Liver (tissue), 9 donors: ENCODE results near the gene SELENOF. TPM values are rescaled to one million over a fixed set of nuclear protein-coding genes. Genes with fewer than 3 reads are reported as not detected.

Experiments
- DNase-seq: peaks from one replicate; pipeline ENCODE4 v3.0.0-alpha.2; 2017; ENCODE audit warnings: low spot score
- H3K27ac ChIP-seq, 2 donors: one replicate each; pipeline ENCODE4 v1.7.0; 2013; ENCODE audit warnings: inconsistent platforms in 2 of 2, low read length in 2 of 2, control low read depth in 1 of 2, low read depth in 1 of 2, mild to moderate bottlenecking in 1 of 2
- H3K27me3 ChIP-seq, 4 donors: one replicate each; pipeline versions ENCODE4 v1.6.1 to v1.7.0; 2013; ENCODE audit warnings: low read length in 3 of 4, inconsistent platforms in 1 of 4, mild to moderate bottlenecking in 1 of 4, moderate library complexity in 1 of 4; ENCODE audit not compliant: control insufficient read depth in 4 of 4, insufficient read depth in 4 of 4
- H3K36me3 ChIP-seq, 4 donors: one replicate each; pipeline versions ENCODE4 v1.6.1 to v1.7.0; 2013; ENCODE audit warnings: low read length in 3 of 4, mild to moderate bottlenecking in 3 of 4, low read depth in 1 of 4, moderate library complexity in 1 of 4; ENCODE audit not compliant: control insufficient read depth in 4 of 4, insufficient read depth in 3 of 4
- H3K4me1 ChIP-seq, 4 donors: one replicate each; pipeline versions ENCODE4 v1.6.1 to v1.7.0; 2013; ENCODE audit warnings: low read length in 3 of 4, mild to moderate bottlenecking in 3 of 4, moderate library complexity in 1 of 4; ENCODE audit not compliant: control insufficient read depth in 4 of 4, insufficient read depth in 4 of 4
- H3K4me3 ChIP-seq, 3 donors: one replicate each; pipeline versions ENCODE4 v1.6.1 to v1.7.0; 2013; ENCODE audit warnings: low read length in 3 of 3, control low read depth in 1 of 3, low read depth in 1 of 3, mild to moderate bottlenecking in 1 of 3
- H3K9ac ChIP-seq, 2 donors: one replicate each; pipeline ENCODE4 v1.7.0; 2013; ENCODE audit warnings: low read length in 2 of 2, mild to moderate bottlenecking in 2 of 2, moderate library complexity in 2 of 2, control low read depth in 1 of 2, low read depth in 1 of 2
- H3K9me3 ChIP-seq, 4 donors: one replicate each; pipeline versions ENCODE4 v1.6.1 to v1.7.0; 2013; ENCODE audit warnings: low read length in 3 of 4; ENCODE audit not compliant: control insufficient read depth in 4 of 4
- ATF3 ChIP-seq: IDR thresholded peaks from 2 replicates; pipeline ENCODE4 v1.6.1; 2016; ENCODE audit warnings: antibody characterized with exemption
- CTCF ChIP-seq: fragments of 150-350 bp; IDR thresholded peaks from 2 replicates; pipeline ENCODE4 v1.5.1; 2017; ENCODE audit warnings: improper control_type of control experiment, low read depth, low read length; ENCODE audit not compliant: missing input control
- EGR1 ChIP-seq, 2 donors: IDR thresholded peaks; 2 replicates each; pipeline ENCODE4 v1.6.1; 2016 to 2018; ENCODE audit warnings: antibody characterized with exemption in 2 of 2, low read depth in 2 of 2
- FOXA1 ChIP-seq: IDR thresholded peaks from 2 replicates; pipeline ENCODE4 v1.6.1; 2016; ENCODE audit warnings: antibody characterized with exemption
- GABPA ChIP-seq, 2 donors: IDR thresholded peaks in 1 of 2; conservative IDR thresholded peaks in 1 of 2; 2 replicates each; pipeline ENCODE4 v1.6.1; 2016; ENCODE audit warnings: antibody characterized with exemption in 2 of 2, mild to moderate bottlenecking in 1 of 2, moderate library complexity in 1 of 2
- HNF4A ChIP-seq, 2 donors: conservative IDR thresholded peaks; 2 replicates each; pipeline ENCODE4 v1.6.1; 2016; ENCODE audit warnings: antibody characterized with exemption in 2 of 2, mild to moderate bottlenecking in 2 of 2
- HNF4G ChIP-seq: IDR thresholded peaks from 2 replicates; pipeline ENCODE4 v1.6.1; 2016; ENCODE audit warnings: antibody characterized with exemption
- JUND ChIP-seq, 2 donors: IDR thresholded peaks; 2 replicates each; pipeline ENCODE4 v1.6.1; 2016; ENCODE audit warnings: antibody characterized with exemption in 2 of 2
- MAX ChIP-seq: IDR thresholded peaks from 2 replicates; pipeline ENCODE4 v1.6.1; 2016; ENCODE audit warnings: antibody characterized with exemption
- NR2F2 ChIP-seq: IDR thresholded peaks from 2 replicates; pipeline ENCODE4 v1.6.1; 2016; ENCODE audit warnings: antibody characterized with exemption
- REST ChIP-seq: IDR thresholded peaks from 2 replicates; pipeline ENCODE4 v1.6.1; 2016; ENCODE audit warnings: antibody characterized with exemption, mild to moderate bottlenecking
- RXRA ChIP-seq, 2 donors: IDR thresholded peaks; 2 replicates each; pipeline ENCODE4 v1.6.1; 2017 to 2018; ENCODE audit warnings: antibody characterized with exemption in 2 of 2, mild to moderate bottlenecking in 1 of 2
- SP1 ChIP-seq: IDR thresholded peaks from 2 replicates; pipeline ENCODE4 v1.6.1; 2018; ENCODE audit warnings: antibody characterized with exemption, mild to moderate bottlenecking
- TAF1 ChIP-seq: conservative IDR thresholded peaks from 2 replicates; pipeline ENCODE4 v1.6.1; 2016; ENCODE audit warnings: antibody characterized with exemption, mild to moderate bottlenecking
- YY1 ChIP-seq: IDR thresholded peaks from 2 replicates; pipeline ENCODE4 v1.6.1; 2016; ENCODE audit warnings: antibody characterized with exemption, mild to moderate bottlenecking
- ZBTB33 ChIP-seq: IDR thresholded peaks from 2 replicates; pipeline ENCODE4 v1.6.1; 2016; ENCODE audit warnings: antibody characterized with exemption
- WGBS: extraction: QIAGEN DNeasy Blood & Tissue Kit; methylation state at CpG from one replicate; pipeline ENCODE4 v1.1.7; 2013; 5-methylcytosine and 5-hydroxymethylcytosine counted together
- polyA plus RNA-seq, 2 donors: library from polyadenylated mRNA; stranded (reverse) in 1 of 2; unstranded in 1 of 2; fragments of 200-250 nt in 1 of 2; fragments of >200 nt in 1 of 2; fragmentation: Nextera tagmentation in 1 of 2; extraction: Ambion mirVana in 1 of 2; gene quantifications; one replicate each; pipeline versions ENCODE4 v1.2.1 to v1.2.3, GENCODE V29; 2013 to 2015
- total RNA-seq, 2 donors: library from RNA; depleted of rRNA; stranded (reverse); fragments of >200 nt; gene quantifications; one replicate each; pipeline ENCODE4 v1.2.3, GENCODE V29; 2014
- donor health status: healthy.
- donor health status: healthy.
- donor health status: healthy.
- donor health status: healthy.
- donor health status: healthy.

Gene SELENOF
- total and polyA plus RNA-seq, 4 donors, result 80.4 to 143 (median 99.7) TPM

- Histone ChIP-seq H3K9me3 (peaks cover 0 to 1% (median 0%) of the 10 kb centered on the region in 4 donors), H3K4me1 (peaks cover 0 to 6% (median 3%) of the 10 kb centered on the region in 4 donors), H3K9ac (no peak overlapping the region), H3K36me3 (no peaks in the 10 kb centered on the region), H3K27me3 (no peaks in the 10 kb centered on the region), H3K27ac (no peak overlapping the region), H3K4me3 (no peak overlapping the region)
- 26% methylated on average over 1 of the region's 1 CpG for WGBS
- no peak for DNase-seq
- no peak for TF ChIP-seq GABPA (IDR thresholded peaks at IDR 0.05 in 1 of 2, conservative IDR thresholded peaks at IDR 0.05 in 1 of 2)
- TF ChIP-seq JUND (IDR thresholded peaks at IDR 0.05), result no peak
- TF ChIP-seq CTCF, result no peak
- TF ChIP-seq REST, result no peak
- TF ChIP-seq HNF4G, result no peak
- TF ChIP-seq ATF3, result no peak
Measured at GRCh38 chr1:86928819-86929218, 14.9 kb upstream of the SELENOF start.

- Histone ChIP-seq H3K9me3 (peaks cover 0 to 3% (median under 1%) of the 10 kb centered on the region in 4 donors), H3K9ac (no peak overlapping the region), H3K4me3 (no peak overlapping the region), H3K4me1 (peaks cover 0 to 5% (median 1%) of the 10 kb centered on the region in 4 donors), H3K27me3 (no peaks in the 10 kb centered on the region), H3K36me3 (no peaks in the 10 kb centered on the region), H3K27ac (no peak overlapping the region)
- 98% methylated on average over 1 of the region's 1 CpG for WGBS
- no peak for DNase-seq
- TF ChIP-seq REST (no peak), CTCF (no peak), TAF1 (no peak), NR2F2 (no peak), MAX (no peak), HNF4G (no peak), EGR1 (IDR thresholded peaks at IDR 0.05; ENCODE audit: low read depth in 2 of 2) (no peak), SP1 (no peak), GABPA (IDR thresholded peaks at IDR 0.05 in 1 of 2, conservative IDR thresholded peaks at IDR 0.05 in 1 of 2) (no peak), YY1 (no peak), ZBTB33 (no peak), FOXA1 (no peak), RXRA (IDR thresholded peaks at IDR 0.05) (no peak), HNF4A (conservative IDR thresholded peaks at IDR 0.05) (no peak), ATF3 (no peak)
Measured at GRCh38 chr1:86926883-86927282, 13.0 kb upstream of the SELENOF start.
